ENCODE measurements around the gene CPD. TPM values are rescaled to one million over a fixed set of nuclear protein-coding genes. Genes with fewer than 3 reads are reported as not detected.

Gene CPD
- total and polyA plus RNA-seq, 2 of the 13 experiments (the other 11 are each of a cell fraction or from before 2014, with no cell fraction given) = 46.1 to 72.3 TPM

DNA sequence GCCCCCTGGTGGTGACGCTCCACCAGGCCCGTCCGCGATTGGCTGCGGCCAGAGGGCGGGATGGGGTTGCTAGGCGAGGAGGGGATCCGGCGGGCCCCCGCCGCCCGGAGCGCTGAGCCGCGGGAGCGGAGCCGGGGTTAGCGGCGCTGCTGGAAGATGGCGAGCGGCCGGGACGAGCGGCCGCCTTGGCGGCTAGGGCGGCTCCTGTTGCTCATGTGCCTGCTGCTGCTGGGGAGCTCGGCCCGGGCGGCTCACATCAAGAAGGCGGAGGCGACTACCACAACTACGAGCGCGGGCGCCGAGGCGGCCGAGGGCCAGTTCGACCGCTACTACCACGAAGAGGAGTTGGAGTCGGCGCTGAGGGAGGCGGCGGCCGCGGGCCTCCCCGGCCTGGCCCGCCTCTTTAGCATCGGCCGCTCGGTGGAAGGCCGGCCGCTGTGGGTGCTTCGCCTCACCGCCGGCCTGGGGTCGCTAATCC lies at the start of gene CPD (continued):
- no peak for TF ChIP-seq FOXM1 (CRISPR knock-in tag; IDR thresholded peaks at IDR 0.05)
- TF ChIP-seq RAD21 (CRISPR knock-in tag; IDR thresholded peaks at IDR 0.05) = peak; percentile 52
- no peak for TF ChIP-seq MLLT10 (CRISPR knock-in tag; IDR thresholded peaks at IDR 0.05)
- no peak for TF ChIP-seq ZNF644 (CRISPR knock-in tag; IDR thresholded peaks at IDR 0.05; ENCODE audit: low read depth)
- TF ChIP-seq, protein P1, sequence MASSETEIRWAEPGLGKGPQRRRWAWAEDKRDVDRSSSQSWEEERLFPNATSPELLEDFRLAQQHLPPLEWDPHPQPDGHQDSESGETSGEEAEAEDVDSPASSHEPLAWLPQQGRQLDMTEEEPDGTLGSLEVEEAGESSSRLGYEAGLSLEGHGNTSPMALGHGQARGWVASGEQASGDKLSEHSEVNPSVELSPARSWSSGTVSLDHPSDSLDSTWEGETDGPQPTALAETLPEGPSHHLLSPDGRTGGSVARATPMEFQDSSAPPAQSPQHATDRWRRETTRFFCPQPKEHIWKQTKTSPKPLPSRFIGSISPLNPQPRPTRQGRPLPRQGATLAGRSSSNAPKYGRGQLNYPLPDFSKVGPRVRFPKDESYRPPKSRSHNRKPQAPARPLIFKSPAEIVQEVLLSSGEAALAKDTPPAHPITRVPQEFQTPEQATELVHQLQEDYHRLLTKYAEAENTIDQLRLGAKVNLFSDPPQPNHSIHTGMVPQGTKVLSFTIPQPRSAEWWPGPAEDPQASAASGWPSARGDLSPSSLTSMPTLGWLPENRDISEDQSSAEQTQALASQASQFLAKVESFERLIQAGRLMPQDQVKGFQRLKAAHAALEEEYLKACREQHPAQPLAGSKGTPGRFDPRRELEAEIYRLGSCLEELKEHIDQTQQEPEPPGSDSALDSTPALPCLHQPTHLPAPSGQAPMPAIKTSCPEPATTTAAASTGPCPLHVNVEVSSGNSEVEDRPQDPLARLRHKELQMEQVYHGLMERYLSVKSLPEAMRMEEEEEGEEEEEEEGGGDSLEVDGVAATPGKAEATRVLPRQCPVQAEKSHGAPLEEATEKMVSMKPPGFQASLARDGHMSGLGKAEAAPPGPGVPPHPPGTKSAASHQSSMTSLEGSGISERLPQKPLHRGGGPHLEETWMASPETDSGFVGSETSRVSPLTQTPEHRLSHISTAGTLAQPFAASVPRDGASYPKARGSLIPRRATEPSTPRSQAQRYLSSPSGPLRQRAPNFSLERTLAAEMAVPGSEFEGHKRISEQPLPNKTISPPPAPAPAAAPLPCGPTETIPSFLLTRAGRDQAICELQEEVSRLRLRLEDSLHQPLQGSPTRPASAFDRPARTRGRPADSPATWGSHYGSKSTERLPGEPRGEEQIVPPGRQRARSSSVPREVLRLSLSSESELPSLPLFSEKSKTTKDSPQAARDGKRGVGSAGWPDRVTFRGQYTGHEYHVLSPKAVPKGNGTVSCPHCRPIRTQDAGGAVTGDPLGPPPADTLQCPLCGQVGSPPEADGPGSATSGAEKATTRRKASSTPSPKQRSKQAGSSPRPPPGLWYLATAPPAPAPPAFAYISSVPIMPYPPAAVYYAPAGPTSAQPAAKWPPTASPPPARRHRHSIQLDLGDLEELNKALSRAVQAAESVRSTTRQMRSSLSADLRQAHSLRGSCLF (CRISPR knock-in tag; IDR thresholded peaks at IDR 0.05; ENCODE audit: borderline replicate concordance) = 0 out of 2 replicates have a peak, but pooled peaks have one; percentile 58
- TF ChIP-seq PHF20 (CRISPR knock-in tag; IDR thresholded peaks at IDR 0.05) = peak; percentile 65
- TF ChIP-seq, protein P2, sequence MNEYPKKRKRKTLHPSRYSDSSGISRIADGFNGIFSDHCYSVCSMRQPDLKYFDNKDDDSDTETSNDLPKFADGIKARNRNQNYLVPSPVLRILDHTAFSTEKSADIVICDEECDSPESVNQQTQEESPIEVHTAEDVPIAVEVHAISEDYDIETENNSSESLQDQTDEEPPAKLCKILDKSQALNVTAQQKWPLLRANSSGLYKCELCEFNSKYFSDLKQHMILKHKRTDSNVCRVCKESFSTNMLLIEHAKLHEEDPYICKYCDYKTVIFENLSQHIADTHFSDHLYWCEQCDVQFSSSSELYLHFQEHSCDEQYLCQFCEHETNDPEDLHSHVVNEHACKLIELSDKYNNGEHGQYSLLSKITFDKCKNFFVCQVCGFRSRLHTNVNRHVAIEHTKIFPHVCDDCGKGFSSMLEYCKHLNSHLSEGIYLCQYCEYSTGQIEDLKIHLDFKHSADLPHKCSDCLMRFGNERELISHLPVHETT (CRISPR knock-in tag; conservative IDR thresholded peaks at IDR 0.05) = no peak
- TF ChIP-seq, protein P3, sequence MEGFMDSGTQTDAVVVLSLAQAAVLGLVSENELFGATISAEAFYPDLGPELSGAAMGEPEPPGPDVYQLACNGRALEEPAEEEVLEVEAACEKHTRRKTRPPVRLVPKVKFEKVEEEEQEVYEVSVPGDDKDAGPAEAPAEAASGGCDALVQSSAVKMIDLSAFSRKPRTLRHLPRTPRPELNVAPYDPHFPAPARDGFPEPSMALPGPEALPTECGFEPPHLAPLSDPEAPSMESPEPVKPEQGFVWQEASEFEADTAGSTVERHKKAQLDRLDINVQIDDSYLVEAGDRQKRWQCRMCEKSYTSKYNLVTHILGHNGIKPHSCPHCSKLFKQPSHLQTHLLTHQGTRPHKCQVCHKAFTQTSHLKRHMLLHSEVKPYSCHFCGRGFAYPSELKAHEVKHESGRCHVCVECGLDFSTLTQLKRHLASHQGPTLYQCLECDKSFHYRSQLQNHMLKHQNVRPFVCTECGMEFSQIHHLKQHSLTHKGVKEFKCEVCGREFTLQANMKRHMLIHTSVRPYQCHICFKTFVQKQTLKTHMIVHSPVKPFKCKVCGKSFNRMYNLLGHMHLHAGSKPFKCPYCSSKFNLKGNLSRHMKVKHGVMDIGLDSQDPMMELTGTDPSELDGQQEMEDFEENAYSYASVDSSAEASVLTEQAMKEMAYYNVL (CRISPR knock-in tag; IDR thresholded peaks at IDR 0.05; ENCODE audit: borderline replicate concordance) = peak; percentile 59; the same call in 1 of the 2 replicates
- no peak for TF ChIP-seq SIN3B (IDR thresholded peaks at IDR 0.05; ENCODE audit: low read length)
- TF ChIP-seq ZKSCAN5 (CRISPR knock-in tag; IDR thresholded peaks at IDR 0.05) = no peak
- TF ChIP-seq ZNF607 (CRISPR knock-in tag; IDR thresholded peaks at IDR 0.05; ENCODE audit: borderline replicate concordance) = no peak; the same call in 1 of the 2 replicates
- TF ChIP-seq NR2F6 (IDR thresholded peaks at IDR 0.05) = no peak
- no peak for TF ChIP-seq NR2F6 (CRISPR knock-in tag; IDR thresholded peaks at IDR 0.05)
- no peak for TF ChIP-seq MIER2 (CRISPR knock-in tag; IDR thresholded peaks at IDR 0.05)
- TF ChIP-seq, protein P4, sequence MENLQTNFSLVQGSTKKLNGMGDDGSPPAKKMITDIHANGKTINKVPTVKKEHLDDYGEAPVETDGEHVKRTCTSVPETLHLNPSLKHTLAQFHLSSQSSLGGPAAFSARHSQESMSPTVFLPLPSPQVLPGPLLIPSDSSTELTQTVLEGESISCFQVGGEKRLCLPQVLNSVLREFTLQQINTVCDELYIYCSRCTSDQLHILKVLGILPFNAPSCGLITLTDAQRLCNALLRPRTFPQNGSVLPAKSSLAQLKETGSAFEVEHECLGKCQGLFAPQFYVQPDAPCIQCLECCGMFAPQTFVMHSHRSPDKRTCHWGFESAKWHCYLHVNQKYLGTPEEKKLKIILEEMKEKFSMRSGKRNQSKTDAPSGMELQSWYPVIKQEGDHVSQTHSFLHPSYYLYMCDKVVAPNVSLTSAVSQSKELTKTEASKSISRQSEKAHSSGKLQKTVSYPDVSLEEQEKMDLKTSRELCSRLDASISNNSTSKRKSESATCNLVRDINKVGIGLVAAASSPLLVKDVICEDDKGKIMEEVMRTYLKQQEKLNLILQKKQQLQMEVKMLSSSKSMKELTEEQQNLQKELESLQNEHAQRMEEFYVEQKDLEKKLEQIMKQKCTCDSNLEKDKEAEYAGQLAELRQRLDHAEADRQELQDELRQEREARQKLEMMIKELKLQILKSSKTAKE (CRISPR knock-in tag; IDR thresholded peaks at IDR 0.05; ENCODE audit: borderline replicate concordance) = no peak
- TF ChIP-seq RELA (CRISPR knock-in tag; IDR thresholded peaks at IDR 0.05) = no peak
- TF ChIP-seq SMC3 (IDR thresholded peaks at IDR 0.05; ENCODE audit: low read length) = no peak
- TF ChIP-seq EP300 (IDR thresholded peaks at IDR 0.05; ENCODE audit: low read depth in 2 of 2, low read length in 2 of 2) = no peak
- 0 out of 2 replicates have a peak, but pooled peaks have one; percentile 32 for TF ChIP-seq EP300 (CRISPR knock-in tag; IDR thresholded peaks at IDR 0.05; ENCODE audit: borderline replicate concordance)
- 0 out of 2 replicates have a peak, but pooled peaks have one; percentile 41 for TF ChIP-seq ZNF557 (CRISPR knock-in tag; IDR thresholded peaks at IDR 0.05)
- TF ChIP-seq HNRNPH1 (optimal IDR thresholded peaks at IDR 0.05; ENCODE audit: low read depth, low read length) = no peak
- TF ChIP-seq ARNT (IDR thresholded peaks at IDR 0.05) = no peak
